ENCODE results near the gene FAM124B.
"Not testable (repeated sequence)": the region's sequence is repeated elsewhere in the genome, so short reads cannot be mapped to it uniquely, and the experiment has no call there.

The FAM124B gene

GRCh38 chr2:224398289-224398688, 3.6 kb downstream of the FAM124B start:
- DNase-seq (ENCODE audit: insufficient read length) (no peak), FAIRE-seq (no peak)
- no peak for TF ChIP-seq TAF1 (IDR thresholded peaks at IDR 0.05; ENCODE audit: borderline replicate concordance, low read depth, low read length)

- not testable (repeated sequence) for DNase-seq (ENCODE audit: insufficient read length); FAIRE-seq
Observed at GRCh38 chr2:224397100-224397499, 4.8 kb downstream of the FAM124B start.

GRCh38 chr2:224395620-224396390, 6.1 kb downstream of the FAM124B start:
- TF ChIP-seq POLR2A (IDR thresholded peaks at IDR 0.05; ENCODE audit: low read depth, low read length): no peak
- no peak for TF ChIP-seq TAF1 (IDR thresholded peaks at IDR 0.05; ENCODE audit: borderline replicate concordance, low read depth, low read length)
- no peak for TF ChIP-seq POLR2AphosphoS5 (IDR thresholded peaks at IDR 0.05; ENCODE audit: low read depth, low read length)
- DNase-seq (ENCODE audit: insufficient read length) (no peak), FAIRE-seq (no peak)

GRCh38 chr2:224393157-224393872, 8.6 kb downstream of the FAM124B start:
- no peak for DNase-seq (ENCODE audit: insufficient read length)
- FAIRE-seq: no peak
- TF ChIP-seq POLR2AphosphoS5 (IDR thresholded peaks at IDR 0.05; ENCODE audit: low read depth, low read length): no peak
- no peak for TF ChIP-seq POLR2A (IDR thresholded peaks at IDR 0.05; ENCODE audit: low read depth, low read length)
- no peak for TF ChIP-seq TAF1 (IDR thresholded peaks at IDR 0.05; ENCODE audit: borderline replicate concordance, low read depth, low read length)

GRCh38 chr2:224392545-224392944, 9.4 kb downstream of the FAM124B start:
- FAIRE-seq (no peak), DNase-seq (ENCODE audit: insufficient read length) (no peak)
- no peak for TF ChIP-seq POLR2A (IDR thresholded peaks at IDR 0.05; ENCODE audit: low read depth, low read length)
- no peak for TF ChIP-seq TAF1 (IDR thresholded peaks at IDR 0.05; ENCODE audit: borderline replicate concordance, low read depth, low read length)
- TF ChIP-seq POLR2AphosphoS5 (IDR thresholded peaks at IDR 0.05; ENCODE audit: low read depth, low read length): no peak

- DNase-seq (ENCODE audit: insufficient read length) (no peak), FAIRE-seq (no peak)
- TF ChIP-seq POLR2A (IDR thresholded peaks at IDR 0.05; ENCODE audit: low read depth, low read length) (no peak), POLR2AphosphoS5 (IDR thresholded peaks at IDR 0.05; ENCODE audit: low read depth, low read length) (no peak), TAF1 (IDR thresholded peaks at IDR 0.05; ENCODE audit: borderline replicate concordance, low read depth, low read length) (no peak)
Observed at GRCh38 chr2:224389317-224389716, 12.6 kb downstream of the FAM124B start.

GRCh38 chr2:224386876-224387275, 15.0 kb downstream of the FAM124B start:
- TF ChIP-seq POLR2A (IDR thresholded peaks at IDR 0.05; ENCODE audit: low read depth, low read length) (no peak), TAF1 (IDR thresholded peaks at IDR 0.05; ENCODE audit: borderline replicate concordance, low read depth, low read length) (no peak), POLR2AphosphoS5 (IDR thresholded peaks at IDR 0.05; ENCODE audit: low read depth, low read length) (no peak)
- no peak for DNase-seq (ENCODE audit: insufficient read length)
- no peak for FAIRE-seq

GRCh38 chr2:224382973-224383555, 18.8 kb downstream of the FAM124B start:
- TF ChIP-seq POLR2AphosphoS5 (IDR thresholded peaks at IDR 0.05; ENCODE audit: low read depth, low read length) (no peak), POLR2A (IDR thresholded peaks at IDR 0.05; ENCODE audit: low read depth, low read length) (no peak), TAF1 (IDR thresholded peaks at IDR 0.05; ENCODE audit: borderline replicate concordance, low read depth, low read length) (no peak)
- DNase-seq (ENCODE audit: insufficient read length) (no peak), FAIRE-seq (no peak)

- not testable (repeated sequence) for FAIRE-seq; DNase-seq (ENCODE audit: insufficient read length)
Observed at GRCh38 chr2:224382280-224382647, 19.6 kb downstream of the FAM124B start.

GRCh38 chr2:224381521-224382279, 20.2 kb downstream of the FAM124B start:
- no peak for FAIRE-seq
- DNase-seq (ENCODE audit: insufficient read length): no peak
- TF ChIP-seq POLR2A (IDR thresholded peaks at IDR 0.05; ENCODE audit: low read depth, low read length): no peak

GRCh38 chr2:224379986-224380385, 21.9 kb downstream of the FAM124B start:
- FAIRE-seq (no peak), DNase-seq (ENCODE audit: insufficient read length) (no peak)
- no peak for TF ChIP-seq POLR2A (IDR thresholded peaks at IDR 0.05; ENCODE audit: low read depth, low read length)
- no peak for TF ChIP-seq TAF1 (IDR thresholded peaks at IDR 0.05; ENCODE audit: borderline replicate concordance, low read depth, low read length)
- no peak for TF ChIP-seq POLR2AphosphoS5 (IDR thresholded peaks at IDR 0.05; ENCODE audit: low read depth, low read length)

GRCh38 chr2:224379172-224379571, 22.7 kb downstream of the FAM124B start:
- no peak for FAIRE-seq
- no peak for DNase-seq (ENCODE audit: insufficient read length)
- TF ChIP-seq TAF1 (IDR thresholded peaks at IDR 0.05; ENCODE audit: borderline replicate concordance, low read depth, low read length): no peak
- TF ChIP-seq POLR2AphosphoS5 (IDR thresholded peaks at IDR 0.05; ENCODE audit: low read depth, low read length): no peak
- no peak for TF ChIP-seq POLR2A (IDR thresholded peaks at IDR 0.05; ENCODE audit: low read depth, low read length)
